AG04449 (cell line): ENCODE data around the gene TAOK3.

Experiments
- CTCF ChIA-PET: fragments of 350-600 bp; formaldehyde crosslinking; extraction: SDS; loops from one replicate; lab custom pipeline; 2021; ENCODE audit warnings: antibody characterized with exemption; lab: Yijun Ruan, JAX
- POLR2A ChIA-PET: fragments of 400-600, 350-600 bp; formaldehyde crosslinking; extraction: SDS; loops from one replicate; lab custom pipeline; 2020; ENCODE audit warnings: antibody characterized with exemption, inconsistent platforms; lab: Yijun Ruan, JAX
- DNase-seq: peaks from one replicate; pipeline ENCODE4 v3.0.0-alpha.2; 2010; ENCODE audit warnings: low read depth, low spot score
- H3K4me3 ChIP-seq: 2 replicates; pipeline ENCODE4 v1.5.1; 2011; ENCODE audit warnings: low read depth, mild to moderate bottlenecking, control low read depth, low read length
- TF ChIP-seq, protein P1 (sequence below): IDR thresholded peaks from one replicate; pipeline ENCODE4 v1.5.1; 2011; ENCODE audit warnings: mild to moderate bottlenecking, moderate library complexity, low read length, control low read depth, inconsistent platforms; ENCODE audit not compliant: insufficient read depth; ENCODE audit errors: missing control alignments

The TAOK3 gene

DNA sequence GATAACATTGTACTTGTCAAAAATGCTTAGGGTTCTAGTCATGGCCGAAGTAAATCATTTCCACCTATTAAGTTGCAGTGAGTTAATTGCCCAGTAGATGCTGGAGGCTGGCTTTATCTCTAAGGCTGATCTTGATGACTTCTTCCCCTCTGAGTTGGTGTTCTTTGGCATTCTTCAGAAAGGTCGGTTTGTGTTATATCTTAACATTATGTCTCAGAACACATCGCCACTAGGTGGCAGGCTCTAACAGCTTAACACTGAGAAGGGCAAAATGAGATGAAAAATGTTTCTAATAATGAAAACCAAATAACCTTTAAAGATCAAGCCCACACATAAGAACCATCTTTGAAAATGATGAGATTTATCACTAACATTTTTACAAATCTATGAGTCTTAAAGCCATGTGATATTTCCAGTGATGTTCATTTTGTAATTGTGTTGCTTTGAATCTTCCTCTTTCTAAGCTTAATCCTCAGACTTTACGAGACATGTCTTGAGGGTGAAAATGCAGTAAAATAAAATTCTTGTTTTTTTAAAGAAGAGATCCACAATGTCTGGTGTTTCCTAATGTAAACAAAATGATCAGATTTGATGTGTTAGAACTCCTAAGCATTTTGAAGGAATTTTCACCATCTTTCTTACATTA lies 32.3 kb upstream of the TAOK3 start:
- ChIA-PET CTCF (interaction anchor here (0.7 to 5.4 kb wide), 16 partner anchors 9 to 1140 kb away, joined by 3 to 53 read pairs (median 4); partner anchors contain the start of gene SUDS3), POLR2A (no interaction called here)
- TF ChIP-seq, protein P1, sequence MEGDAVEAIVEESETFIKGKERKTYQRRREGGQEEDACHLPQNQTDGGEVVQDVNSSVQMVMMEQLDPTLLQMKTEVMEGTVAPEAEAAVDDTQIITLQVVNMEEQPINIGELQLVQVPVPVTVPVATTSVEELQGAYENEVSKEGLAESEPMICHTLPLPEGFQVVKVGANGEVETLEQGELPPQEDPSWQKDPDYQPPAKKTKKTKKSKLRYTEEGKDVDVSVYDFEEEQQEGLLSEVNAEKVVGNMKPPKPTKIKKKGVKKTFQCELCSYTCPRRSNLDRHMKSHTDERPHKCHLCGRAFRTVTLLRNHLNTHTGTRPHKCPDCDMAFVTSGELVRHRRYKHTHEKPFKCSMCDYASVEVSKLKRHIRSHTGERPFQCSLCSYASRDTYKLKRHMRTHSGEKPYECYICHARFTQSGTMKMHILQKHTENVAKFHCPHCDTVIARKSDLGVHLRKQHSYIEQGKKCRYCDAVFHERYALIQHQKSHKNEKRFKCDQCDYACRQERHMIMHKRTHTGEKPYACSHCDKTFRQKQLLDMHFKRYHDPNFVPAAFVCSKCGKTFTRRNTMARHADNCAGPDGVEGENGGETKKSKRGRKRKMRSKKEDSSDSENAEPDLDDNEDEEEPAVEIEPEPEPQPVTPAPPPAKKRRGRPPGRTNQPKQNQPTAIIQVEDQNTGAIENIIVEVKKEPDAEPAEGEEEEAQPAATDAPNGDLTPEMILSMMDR, result peak; percentile 58
- no peak overlapping the region for H3K4me3 ChIP-seq
- DNase-seq, result peak; percentile 23

GRCh38 chr12:118402251-118402650 lies 29.5 kb upstream of the TAOK3 start:
- POLR2A ChIA-PET, result no interaction called here
- CTCF ChIA-PET, result interaction anchor here (1.3 to 1.8 kb wide), 3 partner anchors 11 to 1143 kb away, joined by 3 to 10 read pairs (median 9); partner anchors contain the start of gene SUDS3
- H3K4me3 ChIP-seq, result no peak overlapping the region
- peak; percentile 76 for DNase-seq
- TF ChIP-seq, protein P1, result no peak

GRCh38 chr12:118398940-118399339 lies 26.2 kb upstream of the TAOK3 start:
- ChIA-PET POLR2A (no interaction called here), CTCF (interaction anchor here (1.8 to 1.9 kb wide), 2 partner anchors 9 to 21 kb away, joined by 5 to 9 read pairs; no protein-coding TSS in a partner anchor)
- no peak overlapping the region for H3K4me3 ChIP-seq
- no peak for DNase-seq
- TF ChIP-seq, protein P1, result no peak

DNA sequence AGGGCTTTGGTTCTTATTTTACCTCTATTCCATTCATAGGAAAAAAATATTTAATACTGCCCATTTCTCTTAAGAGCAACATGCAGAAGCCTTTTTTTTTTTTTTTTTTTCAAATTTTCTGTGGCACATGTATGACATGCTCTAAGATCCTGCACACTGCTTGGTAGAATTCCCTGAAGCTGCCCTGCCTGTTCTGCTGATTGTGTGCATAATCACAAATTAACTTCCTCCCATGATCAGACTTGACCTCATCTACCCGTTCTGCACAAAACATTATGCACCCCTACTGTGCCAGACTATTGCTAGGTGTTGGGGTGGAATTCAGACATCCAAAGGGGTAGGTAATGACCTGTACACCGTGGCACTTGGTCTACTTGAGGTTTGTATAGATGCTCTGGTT lies 25.8 kb upstream of the TAOK3 start:
- POLR2A ChIA-PET, result no interaction called here
- H3K4me3 ChIP-seq, result no peak overlapping the region
- TF ChIP-seq, protein P1, result no peak
- CTCF ChIA-PET, result interaction anchor here (1.9 kb wide), 1 partner anchor 21 kb away, joined by 5 read pairs; no protein-coding TSS in a partner anchor
- no peak for DNase-seq

DNA sequence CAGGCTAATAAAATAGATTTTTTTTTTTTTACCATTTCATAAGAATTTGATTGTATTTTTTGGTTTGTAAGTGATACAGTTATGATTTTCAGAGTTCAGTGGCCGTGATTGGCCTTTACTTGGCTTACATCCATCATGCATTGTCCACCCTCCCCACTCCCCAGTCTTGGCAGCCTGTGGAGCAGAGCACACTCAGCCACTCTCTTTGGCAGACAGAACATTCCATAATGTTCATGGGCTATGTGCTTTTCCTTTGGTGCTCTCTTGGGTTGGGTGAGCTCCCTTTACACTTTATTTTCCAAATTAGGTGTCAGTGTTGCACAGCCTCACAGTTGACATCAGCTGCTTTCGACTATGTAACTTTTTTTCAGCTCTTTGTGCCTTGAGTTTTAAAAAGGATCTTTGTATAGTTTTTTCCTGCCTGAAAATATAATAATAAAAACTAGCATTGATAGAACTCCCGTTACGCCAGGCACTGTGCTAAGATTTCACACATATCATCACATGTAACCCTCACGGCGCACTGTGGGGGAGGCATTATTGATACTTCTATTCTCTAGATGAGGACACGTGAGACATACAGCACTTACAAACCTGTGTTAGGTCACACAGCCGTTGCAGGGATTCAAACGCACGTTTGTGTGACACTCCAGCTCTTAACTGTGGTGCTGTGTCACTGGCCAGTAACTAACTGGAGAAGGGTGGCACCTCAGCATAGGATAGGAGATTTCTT lies 25.2 kb upstream of the TAOK3 start:
- no peak for DNase-seq
- CTCF ChIA-PET, result interaction anchor here (2.5 kb wide), 1 partner anchor 21 kb away, joined by 24 read pairs; the partner anchor contains the start of gene SUDS3
- TF ChIP-seq, protein P1, result no peak
- no peak overlapping the region for H3K4me3 ChIP-seq
- POLR2A ChIA-PET, result no interaction called here

GRCh38 chr12:118391836-118392235 lies 19.1 kb upstream of the TAOK3 start:
- CTCF ChIA-PET, result interaction anchor here (1.0 to 8.9 kb wide), 4 partner anchors 10 to 211 kb away, joined by 3 to 97 read pairs (median 3); partner anchors contain the start of gene SUDS3
- no peak for DNase-seq
- POLR2A ChIA-PET, result no interaction called here
- no peak overlapping the region for H3K4me3 ChIP-seq
- TF ChIP-seq, protein P1, result no peak
